Bronchial smooth muscle cell (primary cell): Measurements from ENCODE around the gene RTP3. TPM values are rescaled to one million over a fixed set of nuclear protein-coding genes. Genes with fewer than 3 reads are reported as not detected.

Experiments used
- total RNA-seq: library from RNA; depleted of rRNA; stranded (reverse); fragments of >200 nt; gene quantifications from 2 replicates; pipeline ENCODE4 v1.2.1, GENCODE V29; 2014

RTP3 gene
- total RNA-seq: not detected in 2 replicates

GRCh38 chr3:46497556-46498265 lies at the start of gene RTP3:
RTP3 (plus strand) TSS chr3:46497976; CDS start chr3:46498063, 87 bp downstream.

DNA sequence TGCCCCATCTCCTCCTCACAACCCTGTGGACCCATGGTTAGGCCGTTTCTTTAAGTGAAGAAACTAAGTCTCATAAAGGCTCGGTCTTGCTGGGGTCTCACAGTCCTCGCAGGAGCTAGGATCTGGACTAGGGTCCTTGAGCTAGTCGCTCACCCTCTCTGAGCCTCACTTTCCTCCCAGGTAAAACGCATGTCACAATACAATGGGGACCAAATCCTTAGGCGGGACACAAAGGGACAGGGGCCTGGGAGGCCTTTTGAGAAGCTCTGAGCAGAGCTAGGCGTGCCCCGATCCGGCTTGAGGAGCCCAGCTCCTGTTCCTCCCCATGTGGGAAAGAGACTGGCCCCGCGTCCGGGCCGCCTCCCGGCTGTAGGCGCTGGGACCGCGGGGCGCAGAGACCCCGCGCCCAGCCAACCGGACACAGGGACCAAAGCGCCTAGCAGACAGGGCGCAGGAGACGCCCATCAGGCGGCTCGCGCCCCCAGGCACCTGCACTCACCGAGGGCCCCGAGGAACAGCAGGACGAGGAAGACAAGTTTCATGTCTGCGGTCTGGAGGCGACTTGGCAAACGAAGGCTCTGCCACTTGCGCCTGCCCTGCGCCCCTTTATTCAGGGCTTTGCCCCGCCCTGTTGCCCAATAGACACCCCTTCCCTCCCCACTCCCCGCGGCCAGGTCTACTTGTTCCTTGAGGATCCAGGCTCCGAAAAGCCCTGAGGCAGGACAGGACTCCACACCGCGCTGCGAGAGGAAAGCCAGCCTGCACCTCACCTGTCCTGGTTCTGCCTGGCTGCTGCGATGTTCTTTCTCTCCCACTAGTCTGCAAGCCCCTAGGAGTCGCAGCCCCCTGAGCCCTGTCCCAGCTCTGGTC lies 33.2 kb upstream of the RTP3 start, which contains the start of gene LTF:
TSS of gene LTF (minus strand) at position 580 of the 870 bp plus-strand sequence. CDS start at position 542, 38 bp downstream.

Other genes with a start within 250 kb of the RTP3 start
- gene CCR2, start 143.9 kb upstream of the RTP3 start, total RNA-seq: not detected in 2 replicates
- not detected in 2 replicates for gene CCR5, start 127.0 kb upstream of the RTP3 start, total RNA-seq
- gene CCRL2, start 90.7 kb upstream of the RTP3 start, total RNA-seq: 0.16 TPM in 1 of 2 replicates, not detected in the other
- gene LTF, start 33.1 kb upstream of the RTP3 start, total RNA-seq: not detected in 2 replicates
- gene LRRC2, start 68.3 kb downstream of the RTP3 start, total RNA-seq: under 0.01 and 0.47 TPM in 2 replicates
- not detected in 2 replicates for gene FAM240A, start 114.5 kb downstream of the RTP3 start, total RNA-seq
- gene ALS2CL, start 195.7 kb downstream of the RTP3 start, total RNA-seq: 0.26 and 0.63 TPM in 2 replicates
- gene TMIE, start 203.4 kb downstream of the RTP3 start, total RNA-seq: not detected in 2 replicates
- gene PRSS50, start 219.9 kb downstream of the RTP3 start, total RNA-seq: not detected in 2 replicates